HEK293T (cell line): ENCODE measurements around the gene CLPSL1.

Source experiments
- BHLHE40 ChIP-seq: fragments of 450-650 bp; IDR thresholded peaks from 2 replicates; pipeline ENCODE4 v1.6.1; 2016; ENCODE audit warnings: mild to moderate bottlenecking, moderate library complexity, borderline replicate concordance
- ELF4 ChIP-seq: fragments of 450-650 bp; IDR thresholded peaks from 2 replicates; pipeline ENCODE4 v1.6.1; 2017; ENCODE audit warnings: antibody characterized with exemption
- FOXA1 ChIP-seq: fragments of 450-650 bp; IDR thresholded peaks from 2 replicates; pipeline ENCODE4 v1.6.1; 2016; ENCODE audit warnings: mild to moderate bottlenecking
- FOXK2 ChIP-seq: fragments of 450-650 bp; IDR thresholded peaks from 2 replicates; pipeline ENCODE4 v1.6.1; 2016; ENCODE audit warnings: mild to moderate bottlenecking
- FOXM1 ChIP-seq: fragments of 450-650 bp; IDR thresholded peaks from 2 replicates; pipeline ENCODE4 v1.6.1; 2017; ENCODE audit warnings: mild to moderate bottlenecking, borderline replicate concordance
- HDGF ChIP-seq: fragments of 450-650 bp; IDR thresholded peaks from 2 replicates; pipeline ENCODE4 v1.6.1; 2017; ENCODE audit warnings: antibody characterized with exemption, borderline replicate concordance
- LEF1 ChIP-seq: fragments of 450-650 bp; IDR thresholded peaks from 2 replicates; pipeline ENCODE4 v1.6.1; 2017; ENCODE audit warnings: mild to moderate bottlenecking, borderline replicate concordance
- NFRKB ChIP-seq: fragments of 450-650 bp; IDR thresholded peaks from 2 replicates; pipeline ENCODE4 v1.6.1; 2016; ENCODE audit warnings: mild to moderate bottlenecking, moderate library complexity
- SP1 ChIP-seq: fragments of 450-650 bp; IDR thresholded peaks from 2 replicates; pipeline ENCODE4 v1.6.1; 2017
- SUZ12 ChIP-seq: fragments of 450-650 bp; IDR thresholded peaks from 2 replicates; pipeline ENCODE4 v1.6.1; 2016; ENCODE audit warnings: mild to moderate bottlenecking
- TARDBP ChIP-seq: fragments of 450-650 bp; IDR thresholded peaks from 2 replicates; pipeline ENCODE4 v1.6.1; 2016
- TF ChIP-seq, protein P1 (sequence below): fragments of 450-650 bp; IDR thresholded peaks from 2 replicates; pipeline ENCODE4 v1.6.1; 2016

DNA sequence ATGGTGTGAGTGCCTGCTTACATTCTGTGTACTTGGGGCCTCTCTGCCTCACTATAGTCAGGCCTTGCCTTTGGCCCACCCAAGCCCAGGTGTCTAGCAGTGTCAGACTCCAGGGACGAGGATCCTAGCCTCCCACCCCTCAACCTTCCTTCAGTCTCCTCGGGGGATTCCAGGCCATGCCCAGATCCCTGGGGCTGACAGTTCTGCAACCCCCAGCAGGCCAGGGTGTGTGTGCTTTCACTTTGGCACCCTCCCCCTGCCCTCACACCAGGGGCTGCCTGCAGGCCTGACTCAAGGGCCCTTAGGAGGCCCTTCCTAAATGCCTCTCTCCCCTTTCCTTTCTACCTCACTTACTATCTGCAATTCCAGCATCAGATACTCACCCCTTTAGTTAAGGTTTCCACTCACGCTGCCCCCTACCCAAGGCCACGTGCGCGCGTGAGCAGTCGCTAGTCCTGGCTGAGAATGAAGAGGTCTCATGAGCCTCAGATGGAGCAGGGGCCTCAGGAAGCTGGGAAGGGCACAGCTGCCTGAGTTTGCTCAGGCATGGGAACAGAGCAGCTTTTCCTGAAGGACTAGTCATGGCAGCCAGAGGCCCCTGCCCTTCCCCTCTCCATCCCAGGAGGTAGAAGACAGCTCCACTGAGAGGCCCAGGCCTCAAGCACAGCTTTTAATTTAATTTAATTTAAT lies 17.2 kb downstream of the CLPSL1 start:
- TF ChIP-seq, protein P1, sequence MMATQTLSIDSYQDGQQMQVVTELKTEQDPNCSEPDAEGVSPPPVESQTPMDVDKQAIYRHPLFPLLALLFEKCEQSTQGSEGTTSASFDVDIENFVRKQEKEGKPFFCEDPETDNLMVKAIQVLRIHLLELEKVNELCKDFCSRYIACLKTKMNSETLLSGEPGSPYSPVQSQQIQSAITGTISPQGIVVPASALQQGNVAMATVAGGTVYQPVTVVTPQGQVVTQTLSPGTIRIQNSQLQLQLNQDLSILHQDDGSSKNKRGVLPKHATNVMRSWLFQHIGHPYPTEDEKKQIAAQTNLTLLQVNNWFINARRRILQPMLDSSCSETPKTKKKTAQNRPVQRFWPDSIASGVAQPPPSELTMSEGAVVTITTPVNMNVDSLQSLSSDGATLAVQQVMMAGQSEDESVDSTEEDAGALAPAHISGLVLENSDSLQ, result no peak
- no peak for TF ChIP-seq FOXM1
- no peak for TF ChIP-seq SP1
- TF ChIP-seq FOXK2, result no peak
- no peak for TF ChIP-seq SUZ12
- TF ChIP-seq BHLHE40, result no peak
- no peak for TF ChIP-seq NFRKB
- TF ChIP-seq TARDBP, result no peak
- no peak for TF ChIP-seq LEF1
- TF ChIP-seq ELF4, result no peak
- TF ChIP-seq FOXA1, result no peak
- no peak for TF ChIP-seq HDGF
